ENCODE measurements around the gene SEMA5B.

SEMA5B gene

DNA sequence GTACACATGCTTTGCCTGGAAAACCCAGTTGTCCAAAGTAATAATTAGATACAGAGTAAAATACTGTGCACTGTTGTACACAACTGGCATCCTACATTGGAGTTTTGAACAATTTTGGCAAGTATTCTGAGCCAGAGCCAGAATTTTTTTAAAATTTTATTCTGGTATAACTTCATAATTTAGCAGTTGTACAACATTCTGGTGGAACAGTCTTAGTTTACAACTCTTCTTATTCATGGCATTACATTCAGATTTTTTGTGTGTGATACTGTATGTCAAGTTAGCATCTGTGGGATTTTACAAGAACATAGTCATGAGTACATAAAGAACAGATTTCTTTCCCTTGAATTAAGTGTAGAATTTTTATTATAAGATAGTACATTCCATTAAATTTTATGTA lies 165.2 kb downstream of the SEMA5B start:
- no peak for DNase-seq (ENCODE audit: extremely low read depth, low read depth)
- TF ChIP-seq, protein P1, sequence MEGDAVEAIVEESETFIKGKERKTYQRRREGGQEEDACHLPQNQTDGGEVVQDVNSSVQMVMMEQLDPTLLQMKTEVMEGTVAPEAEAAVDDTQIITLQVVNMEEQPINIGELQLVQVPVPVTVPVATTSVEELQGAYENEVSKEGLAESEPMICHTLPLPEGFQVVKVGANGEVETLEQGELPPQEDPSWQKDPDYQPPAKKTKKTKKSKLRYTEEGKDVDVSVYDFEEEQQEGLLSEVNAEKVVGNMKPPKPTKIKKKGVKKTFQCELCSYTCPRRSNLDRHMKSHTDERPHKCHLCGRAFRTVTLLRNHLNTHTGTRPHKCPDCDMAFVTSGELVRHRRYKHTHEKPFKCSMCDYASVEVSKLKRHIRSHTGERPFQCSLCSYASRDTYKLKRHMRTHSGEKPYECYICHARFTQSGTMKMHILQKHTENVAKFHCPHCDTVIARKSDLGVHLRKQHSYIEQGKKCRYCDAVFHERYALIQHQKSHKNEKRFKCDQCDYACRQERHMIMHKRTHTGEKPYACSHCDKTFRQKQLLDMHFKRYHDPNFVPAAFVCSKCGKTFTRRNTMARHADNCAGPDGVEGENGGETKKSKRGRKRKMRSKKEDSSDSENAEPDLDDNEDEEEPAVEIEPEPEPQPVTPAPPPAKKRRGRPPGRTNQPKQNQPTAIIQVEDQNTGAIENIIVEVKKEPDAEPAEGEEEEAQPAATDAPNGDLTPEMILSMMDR (IDR thresholded peaks at IDR 0.05; ENCODE audit: low read depth, low read length, missing control alignments): no peak
- no peak overlapping the region for H3K4me3 ChIP-seq (replicated peaks; ENCODE audit: low read depth, low read length)

All from HFF-Myc (cell line).